K562 (cell line): ENCODE data around the gene UNC45A. TPM values are rescaled to one million over a fixed set of nuclear protein-coding genes. Genes with fewer than 3 reads are reported as not detected.

Experiments
- ATF1 ChIP-seq, 2 experiments: fragments of 450-650 bp in 1 of 2; IDR thresholded peaks; 2 replicates each; pipeline ENCODE4 v1.6.1; 2016; ENCODE audit warnings: missing compliant biosample characterization in 1 of 2, missing genetic modification characterization in 1 of 2
- DDX20 ChIP-seq: fragments of 450-650 bp; IDR thresholded peaks from 2 replicates; pipeline ENCODE4 v1.6.1; 2016; ENCODE audit warnings: missing genetic modification characterization, low read depth, mild to moderate bottlenecking, missing compliant biosample characterization, moderate library complexity
- KDM5B ChIP-seq: fragments of 200-600 bp; sonication (generic); IDR thresholded peaks from 2 replicates; pipeline ENCODE4 v1.6.1; 2012; ENCODE audit warnings: low read depth, mild to moderate bottlenecking, moderate library complexity, low read length, control low read depth, inconsistent platforms; ENCODE audit not compliant: insufficient replicate concordance
- MYNN ChIP-seq, 2 experiments: sonication (generic); formaldehyde crosslinking in 1 of 2; IDR thresholded peaks; 2 replicates each; pipeline versions ENCODE4 v1.5.0 to v1.6.1; 2016 to 2020; ENCODE audit warnings: antibody characterized with exemption in 1 of 2, missing genetic modification reagents in 1 of 2
- RAD51 ChIP-seq: fragments of 450-650 bp; IDR thresholded peaks from 2 replicates; pipeline ENCODE4 v1.7.1; 2016; ENCODE audit warnings: low read depth, mild to moderate bottlenecking, borderline replicate concordance
- RBFOX2 ChIP-seq: fragments of 200-400 bp; formaldehyde crosslinking; IDR thresholded peaks from 2 replicates; pipeline ENCODE4 v1.6.1; 2017; ENCODE audit warnings: low read depth, mild to moderate bottlenecking, low read length, moderate library complexity
- ZC3H8 ChIP-seq: fragments of 450-650 bp; IDR thresholded peaks from 2 replicates; pipeline ENCODE4 v1.6.1; 2017
- ZNF12 ChIP-seq: sonication (generic); formaldehyde crosslinking; IDR thresholded peaks from 2 replicates; pipeline ENCODE4 v1.4.0; 2020; ENCODE audit warnings: mild to moderate bottlenecking, missing genetic modification reagents
- ZNF263 ChIP-seq: sonication (generic); formaldehyde crosslinking; IDR thresholded peaks from 2 replicates; pipeline ENCODE4 v1.8.0; 2022; ENCODE audit warnings: mild to moderate bottlenecking, missing genetic modification reagents, borderline replicate concordance
- ZNF707 ChIP-seq: fragments of 250-450 bp; sonication (Bioruptor Pico); conservative IDR thresholded peaks from 2 replicates; pipeline ENCODE4 v1.8.0; 2022; ENCODE audit warnings: inconsistent platforms, mild to moderate bottlenecking, moderate library complexity
- polyA plus RNA-seq, 8 experiments: library from polyadenylated mRNA; depleted of rRNA in 4 of 8; stranded (reverse) in 5 of 8; unstranded in 3 of 8; fragments of >200 nt; fragmentation: Nextera tagmentation in 2 of 8; fragmentation: Illumina TruSeq in 1 of 8; extraction: Ambion mirVana in 2 of 8; extraction: Trizol in 1 of 8; gene quantifications; 2 replicates each; pipeline versions ENCODE4 v1.2.1 to v1.2.3, GENCODE V29; 2011 to 2014; ENCODE audit warnings: inconsistent platforms in 1 of 8, missing spikeins in 1 of 8
- total RNA-seq, 7 experiments: library from RNA; depleted of rRNA in 6 of 7; stranded (reverse); fragments of >200 nt in 6 of 7; fragmentation: Illumina TruSeq in 2 of 7; extraction: Trizol in 2 of 7; gene quantifications; 2 replicates each; pipeline versions ENCODE4 v1.2.1 to v1.2.3, GENCODE V29; 2011 to 2021; ENCODE audit warnings: low replicate concordance in 1 of 7
- TF ChIP-seq, protein P1 (sequence below): fragments of 450-650 bp; IDR thresholded peaks from 2 replicates; pipeline ENCODE4 v1.6.1; 2016
- TF ChIP-seq, protein P2 (sequence below), 2 experiments: fragments of 450-650 bp; IDR thresholded peaks; 2 replicates each; pipeline ENCODE4 v1.6.1; 2018; ENCODE audit warnings: mild to moderate bottlenecking in 2 of 2, low read depth in 1 of 2; ENCODE audit not compliant: partially characterized antibody in 2 of 2
- TF ChIP-seq, protein P3 (sequence below): sonication (generic); formaldehyde crosslinking; IDR thresholded peaks from 2 replicates; pipeline ENCODE4 v1.5.0; 2020; ENCODE audit warnings: missing genetic modification reagents
- TF ChIP-seq, protein P4 (sequence below): fragments of 450-650 bp; formaldehyde crosslinking; conservative IDR thresholded peaks from 2 replicates; pipeline ENCODE4 v1.4.0; 2022; ENCODE audit warnings: mild to moderate bottlenecking, missing genetic modification characterization
- TF ChIP-seq, protein P5 (sequence below): fragments of 250-450 bp; sonication (Bioruptor Pico); IDR thresholded peaks from 2 replicates; pipeline ENCODE4 v1.4.0; 2020; ENCODE audit warnings: mild to moderate bottlenecking, moderate library complexity, borderline replicate concordance

Gene UNC45A
- total and polyA plus RNA-seq, 9 of the 15 experiments (the other 6 are each of a cell fraction or from before 2014, with no cell fraction given) = 22.4 to 79.3 (median 43.7) TPM

DNA sequence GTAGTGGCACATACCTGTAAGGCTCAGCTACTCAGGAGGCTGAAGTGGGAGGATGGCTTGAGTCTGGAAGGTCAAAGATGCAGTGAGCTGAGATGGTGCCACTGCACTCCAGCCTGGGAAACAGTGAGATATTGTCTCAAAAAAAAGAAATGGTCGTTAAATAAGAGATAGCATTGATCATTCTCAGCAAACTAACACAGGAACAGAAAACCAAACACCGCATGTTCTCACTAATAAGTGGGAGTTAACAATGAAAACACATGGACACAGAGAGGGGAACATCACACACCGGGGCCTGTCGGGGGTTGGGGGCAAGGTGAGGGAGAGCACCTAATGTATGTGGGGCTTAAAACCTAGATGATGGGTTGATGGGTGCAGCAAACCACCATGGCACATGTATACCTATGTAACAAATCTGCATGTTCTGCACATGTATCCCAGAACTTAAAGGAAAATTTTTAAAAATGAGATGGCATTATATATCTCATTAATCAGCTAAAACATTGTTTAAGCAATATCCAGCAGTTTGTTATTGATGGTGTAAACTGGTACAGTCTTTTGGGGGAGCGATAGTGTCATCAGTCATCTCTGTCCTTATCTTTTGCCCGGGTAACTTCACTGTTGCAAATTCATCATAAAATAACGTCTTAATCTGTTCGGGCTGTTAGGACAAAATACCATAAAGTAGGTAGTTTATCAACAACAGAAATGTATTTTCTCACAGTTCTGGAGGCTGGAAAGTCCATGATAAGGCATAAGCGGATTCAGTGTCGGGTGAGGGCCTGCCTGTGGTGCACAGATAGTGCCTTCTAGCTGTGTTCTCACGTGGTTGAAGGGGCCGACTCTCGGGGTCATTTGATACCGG is 33.7 kb upstream of the UNC45A start (continued):
- TF ChIP-seq, protein P1, sequence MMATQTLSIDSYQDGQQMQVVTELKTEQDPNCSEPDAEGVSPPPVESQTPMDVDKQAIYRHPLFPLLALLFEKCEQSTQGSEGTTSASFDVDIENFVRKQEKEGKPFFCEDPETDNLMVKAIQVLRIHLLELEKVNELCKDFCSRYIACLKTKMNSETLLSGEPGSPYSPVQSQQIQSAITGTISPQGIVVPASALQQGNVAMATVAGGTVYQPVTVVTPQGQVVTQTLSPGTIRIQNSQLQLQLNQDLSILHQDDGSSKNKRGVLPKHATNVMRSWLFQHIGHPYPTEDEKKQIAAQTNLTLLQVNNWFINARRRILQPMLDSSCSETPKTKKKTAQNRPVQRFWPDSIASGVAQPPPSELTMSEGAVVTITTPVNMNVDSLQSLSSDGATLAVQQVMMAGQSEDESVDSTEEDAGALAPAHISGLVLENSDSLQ = peak; percentile 80
- TF ChIP-seq DDX20 (tag) (no peak), ZC3H8 (no peak), ZNF707 (CRISPR knock-in tag) (0 out of 2 replicates have a peak, but pooled peaks have one; percentile 22), ATF1 (CRISPR knock-in tag; IDR thresholded peaks at IDR 0.05) (no peak), ATF1 (tag; IDR thresholded peaks at IDR 0.05) (peak; percentile 86), RAD51 (peak; percentile 82), KDM5B (no peak), RBFOX2 (no peak), ZNF263 (no peak), ZNF12 (no peak), MYNN (IDR thresholded peaks at IDR 0.05) (peak; percentile 81), MYNN (CRISPR knock-in tag; IDR thresholded peaks at IDR 0.05) (no peak)
- TF ChIP-seq, protein P2, sequence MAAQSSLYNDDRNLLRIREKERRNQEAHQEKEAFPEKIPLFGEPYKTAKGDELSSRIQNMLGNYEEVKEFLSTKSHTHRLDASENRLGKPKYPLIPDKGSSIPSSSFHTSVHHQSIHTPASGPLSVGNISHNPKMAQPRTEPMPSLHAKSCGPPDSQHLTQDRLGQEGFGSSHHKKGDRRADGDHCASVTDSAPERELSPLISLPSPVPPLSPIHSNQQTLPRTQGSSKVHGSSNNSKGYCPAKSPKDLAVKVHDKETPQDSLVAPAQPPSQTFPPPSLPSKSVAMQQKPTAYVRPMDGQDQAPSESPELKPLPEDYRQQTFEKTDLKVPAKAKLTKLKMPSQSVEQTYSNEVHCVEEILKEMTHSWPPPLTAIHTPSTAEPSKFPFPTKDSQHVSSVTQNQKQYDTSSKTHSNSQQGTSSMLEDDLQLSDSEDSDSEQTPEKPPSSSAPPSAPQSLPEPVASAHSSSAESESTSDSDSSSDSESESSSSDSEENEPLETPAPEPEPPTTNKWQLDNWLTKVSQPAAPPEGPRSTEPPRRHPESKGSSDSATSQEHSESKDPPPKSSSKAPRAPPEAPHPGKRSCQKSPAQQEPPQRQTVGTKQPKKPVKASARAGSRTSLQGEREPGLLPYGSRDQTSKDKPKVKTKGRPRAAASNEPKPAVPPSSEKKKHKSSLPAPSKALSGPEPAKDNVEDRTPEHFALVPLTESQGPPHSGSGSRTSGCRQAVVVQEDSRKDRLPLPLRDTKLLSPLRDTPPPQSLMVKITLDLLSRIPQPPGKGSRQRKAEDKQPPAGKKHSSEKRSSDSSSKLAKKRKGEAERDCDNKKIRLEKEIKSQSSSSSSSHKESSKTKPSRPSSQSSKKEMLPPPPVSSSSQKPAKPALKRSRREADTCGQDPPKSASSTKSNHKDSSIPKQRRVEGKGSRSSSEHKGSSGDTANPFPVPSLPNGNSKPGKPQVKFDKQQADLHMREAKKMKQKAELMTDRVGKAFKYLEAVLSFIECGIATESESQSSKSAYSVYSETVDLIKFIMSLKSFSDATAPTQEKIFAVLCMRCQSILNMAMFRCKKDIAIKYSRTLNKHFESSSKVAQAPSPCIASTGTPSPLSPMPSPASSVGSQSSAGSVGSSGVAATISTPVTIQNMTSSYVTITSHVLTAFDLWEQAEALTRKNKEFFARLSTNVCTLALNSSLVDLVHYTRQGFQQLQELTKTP (IDR thresholded peaks at IDR 0.05; ENCODE audit: low read depth in 1 of 2, partially characterized antibody in 2 of 2) = peak in 1 of 2 experiments; percentile 95
- TF ChIP-seq, protein P3, sequence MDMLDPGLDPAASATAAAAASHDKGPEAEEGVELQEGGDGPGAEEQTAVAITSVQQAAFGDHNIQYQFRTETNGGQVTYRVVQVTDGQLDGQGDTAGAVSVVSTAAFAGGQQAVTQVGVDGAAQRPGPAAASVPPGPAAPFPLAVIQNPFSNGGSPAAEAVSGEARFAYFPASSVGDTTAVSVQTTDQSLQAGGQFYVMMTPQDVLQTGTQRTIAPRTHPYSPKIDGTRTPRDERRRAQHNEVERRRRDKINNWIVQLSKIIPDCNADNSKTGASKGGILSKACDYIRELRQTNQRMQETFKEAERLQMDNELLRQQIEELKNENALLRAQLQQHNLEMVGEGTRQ = peak; percentile 51; the same call in 1 of the 2 replicates
- TF ChIP-seq, protein P4, sequence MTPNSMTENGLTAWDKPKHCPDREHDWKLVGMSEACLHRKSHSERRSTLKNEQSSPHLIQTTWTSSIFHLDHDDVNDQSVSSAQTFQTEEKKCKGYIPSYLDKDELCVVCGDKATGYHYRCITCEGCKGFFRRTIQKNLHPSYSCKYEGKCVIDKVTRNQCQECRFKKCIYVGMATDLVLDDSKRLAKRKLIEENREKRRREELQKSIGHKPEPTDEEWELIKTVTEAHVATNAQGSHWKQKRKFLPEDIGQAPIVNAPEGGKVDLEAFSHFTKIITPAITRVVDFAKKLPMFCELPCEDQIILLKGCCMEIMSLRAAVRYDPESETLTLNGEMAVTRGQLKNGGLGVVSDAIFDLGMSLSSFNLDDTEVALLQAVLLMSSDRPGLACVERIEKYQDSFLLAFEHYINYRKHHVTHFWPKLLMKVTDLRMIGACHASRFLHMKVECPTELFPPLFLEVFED (CRISPR knock-in tag) = 0 out of 2 replicates have a peak, but pooled peaks have one; percentile 37
- TF ChIP-seq, protein P5, sequence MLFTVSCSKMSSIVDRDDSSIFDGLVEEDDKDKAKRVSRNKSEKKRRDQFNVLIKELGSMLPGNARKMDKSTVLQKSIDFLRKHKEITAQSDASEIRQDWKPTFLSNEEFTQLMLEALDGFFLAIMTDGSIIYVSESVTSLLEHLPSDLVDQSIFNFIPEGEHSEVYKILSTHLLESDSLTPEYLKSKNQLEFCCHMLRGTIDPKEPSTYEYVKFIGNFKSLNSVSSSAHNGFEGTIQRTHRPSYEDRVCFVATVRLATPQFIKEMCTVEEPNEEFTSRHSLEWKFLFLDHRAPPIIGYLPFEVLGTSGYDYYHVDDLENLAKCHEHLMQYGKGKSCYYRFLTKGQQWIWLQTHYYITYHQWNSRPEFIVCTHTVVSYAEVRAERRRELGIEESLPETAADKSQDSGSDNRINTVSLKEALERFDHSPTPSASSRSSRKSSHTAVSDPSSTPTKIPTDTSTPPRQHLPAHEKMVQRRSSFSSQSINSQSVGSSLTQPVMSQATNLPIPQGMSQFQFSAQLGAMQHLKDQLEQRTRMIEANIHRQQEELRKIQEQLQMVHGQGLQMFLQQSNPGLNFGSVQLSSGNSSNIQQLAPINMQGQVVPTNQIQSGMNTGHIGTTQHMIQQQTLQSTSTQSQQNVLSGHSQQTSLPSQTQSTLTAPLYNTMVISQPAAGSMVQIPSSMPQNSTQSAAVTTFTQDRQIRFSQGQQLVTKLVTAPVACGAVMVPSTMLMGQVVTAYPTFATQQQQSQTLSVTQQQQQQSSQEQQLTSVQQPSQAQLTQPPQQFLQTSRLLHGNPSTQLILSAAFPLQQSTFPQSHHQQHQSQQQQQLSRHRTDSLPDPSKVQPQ (CRISPR knock-in tag) = peak; percentile 90; the same call in 1 of the 2 replicates
